ENCODE results near the gene SSTR4.

SSTR4 gene

DNA sequence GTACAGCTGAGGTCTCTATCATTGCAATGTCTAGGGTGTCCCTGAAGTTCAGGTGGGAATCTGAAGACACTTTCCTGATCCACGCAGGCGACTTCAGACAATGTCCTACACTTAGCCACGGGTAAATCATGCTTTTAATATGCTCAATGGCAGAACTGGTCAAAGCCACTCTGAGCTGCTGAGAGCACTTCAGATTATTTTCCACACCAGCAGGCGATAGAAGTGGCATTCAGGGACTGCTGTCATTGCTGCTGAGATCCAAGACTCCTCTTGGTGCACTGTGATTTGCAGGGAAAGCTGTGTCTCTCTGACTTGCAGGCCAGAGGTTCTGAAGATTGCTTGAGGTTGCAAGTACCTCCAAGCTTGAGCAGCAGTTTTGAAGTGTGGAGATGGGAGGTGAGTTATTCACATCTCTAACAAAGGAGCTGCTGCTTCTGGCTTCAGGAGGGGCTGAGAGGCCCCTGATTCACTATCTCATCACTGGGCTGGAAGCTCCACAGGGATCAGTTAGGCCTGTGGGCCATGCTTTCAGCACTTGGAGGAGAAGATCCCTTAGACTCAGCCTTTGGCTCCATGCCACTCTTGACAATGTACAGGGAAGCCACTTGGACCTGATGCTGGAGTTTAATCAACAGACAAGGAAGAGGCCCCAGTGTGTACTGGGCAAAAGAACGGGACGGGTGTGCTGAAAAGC is 2.9 kb upstream of the SSTR4 start:
- H3K4me2 ChIP-seq = no peak overlapping the region
- H4K20me1 ChIP-seq (ENCODE audit: insufficient read depth) = no peaks in the 10 kb centered on the region
- TF ChIP-seq, protein P1, sequence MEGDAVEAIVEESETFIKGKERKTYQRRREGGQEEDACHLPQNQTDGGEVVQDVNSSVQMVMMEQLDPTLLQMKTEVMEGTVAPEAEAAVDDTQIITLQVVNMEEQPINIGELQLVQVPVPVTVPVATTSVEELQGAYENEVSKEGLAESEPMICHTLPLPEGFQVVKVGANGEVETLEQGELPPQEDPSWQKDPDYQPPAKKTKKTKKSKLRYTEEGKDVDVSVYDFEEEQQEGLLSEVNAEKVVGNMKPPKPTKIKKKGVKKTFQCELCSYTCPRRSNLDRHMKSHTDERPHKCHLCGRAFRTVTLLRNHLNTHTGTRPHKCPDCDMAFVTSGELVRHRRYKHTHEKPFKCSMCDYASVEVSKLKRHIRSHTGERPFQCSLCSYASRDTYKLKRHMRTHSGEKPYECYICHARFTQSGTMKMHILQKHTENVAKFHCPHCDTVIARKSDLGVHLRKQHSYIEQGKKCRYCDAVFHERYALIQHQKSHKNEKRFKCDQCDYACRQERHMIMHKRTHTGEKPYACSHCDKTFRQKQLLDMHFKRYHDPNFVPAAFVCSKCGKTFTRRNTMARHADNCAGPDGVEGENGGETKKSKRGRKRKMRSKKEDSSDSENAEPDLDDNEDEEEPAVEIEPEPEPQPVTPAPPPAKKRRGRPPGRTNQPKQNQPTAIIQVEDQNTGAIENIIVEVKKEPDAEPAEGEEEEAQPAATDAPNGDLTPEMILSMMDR (conservative IDR thresholded peaks at IDR 0.05; ENCODE audit: low read depth, low read length) = no peak
- H3K27ac ChIP-seq = no peak overlapping the region
- no peaks in the 10 kb centered on the region for H3K4me1 ChIP-seq (ENCODE audit: low read depth, poor library complexity, severe bottlenecking)
- H3K79me2 ChIP-seq (ENCODE audit: insufficient read depth, low read depth) = no peaks in the 10 kb centered on the region
- no peak overlapping the region for H3K4me3 ChIP-seq (IDR thresholded peaks at IDR 0.05; ENCODE audit: insufficient read depth, low read depth, low read length)
- no peak overlapping the region for H2AFZ ChIP-seq (ENCODE audit: low read depth)
- no peaks in the 10 kb centered on the region for H3K36me3 ChIP-seq (ENCODE audit: insufficient read depth)
- no peaks in the 10 kb centered on the region for H3K27me3 ChIP-seq (ENCODE audit: insufficient read depth, low read depth)
- no peak overlapping the region for H3K9ac ChIP-seq

DNA sequence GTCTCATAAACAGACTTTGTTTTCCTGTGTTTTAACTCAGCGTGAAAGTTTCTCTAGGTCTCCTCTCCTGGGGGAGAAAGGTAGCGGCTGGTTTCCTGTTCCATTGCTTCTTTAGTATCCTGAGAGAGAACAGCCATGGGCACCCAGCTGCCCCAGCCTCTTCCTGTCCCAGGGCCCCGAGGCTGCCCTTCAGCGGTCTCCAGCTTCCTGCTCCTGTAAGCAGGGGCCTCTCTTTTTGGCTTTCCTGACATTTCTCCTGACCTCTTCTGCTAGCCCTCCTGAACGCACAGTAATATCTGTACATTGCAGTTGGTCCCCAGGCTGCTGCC is 2.4 kb upstream of the SSTR4 start:
- no peaks in the 10 kb centered on the region for H3K79me2 ChIP-seq (ENCODE audit: insufficient read depth, low read depth)
- no peak overlapping the region for H2AFZ ChIP-seq (ENCODE audit: low read depth)
- no peaks in the 10 kb centered on the region for H3K36me3 ChIP-seq (ENCODE audit: insufficient read depth)
- no peaks in the 10 kb centered on the region for H3K4me1 ChIP-seq (ENCODE audit: low read depth, poor library complexity, severe bottlenecking)
- H3K4me2 ChIP-seq = no peak overlapping the region
- H3K9ac ChIP-seq = no peak overlapping the region
- H4K20me1 ChIP-seq (ENCODE audit: insufficient read depth) = no peaks in the 10 kb centered on the region
- no peaks in the 10 kb centered on the region for H3K27me3 ChIP-seq (ENCODE audit: insufficient read depth, low read depth)
- no peak overlapping the region for H3K4me3 ChIP-seq (IDR thresholded peaks at IDR 0.05; ENCODE audit: insufficient read depth, low read depth, low read length)
- TF ChIP-seq, protein P1 (conservative IDR thresholded peaks at IDR 0.05; ENCODE audit: low read depth, low read length) = no peak
- no peak overlapping the region for H3K27ac ChIP-seq

DNA sequence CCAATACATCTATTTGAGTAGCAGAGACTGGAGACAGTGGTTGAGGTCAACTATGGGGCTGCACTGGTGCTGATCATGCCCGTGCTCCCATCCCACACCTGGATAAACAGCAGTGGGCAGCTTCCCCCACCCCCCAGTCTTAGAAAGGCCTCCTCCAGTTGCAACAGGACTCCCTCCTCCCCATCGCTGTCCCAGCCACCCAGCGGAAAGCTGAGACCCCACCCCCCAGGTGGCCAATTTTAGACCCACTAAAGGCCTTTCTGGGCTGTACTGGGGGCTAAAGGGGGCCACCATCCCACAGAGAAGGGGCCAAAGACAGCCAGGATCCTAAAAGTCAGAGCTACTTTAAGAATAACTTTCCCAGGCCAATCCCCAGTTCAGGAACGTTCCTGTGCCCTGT is 1.2 kb upstream of the SSTR4 start:
- Histone ChIP-seq H2AFZ (ENCODE audit: low read depth) (no peak overlapping the region), H3K27me3 (ENCODE audit: insufficient read depth, low read depth) (no peaks in the 10 kb centered on the region), H4K20me1 (ENCODE audit: insufficient read depth) (no peaks in the 10 kb centered on the region), H3K9ac (no peak overlapping the region), H3K79me2 (ENCODE audit: insufficient read depth, low read depth) (no peaks in the 10 kb centered on the region), H3K36me3 (ENCODE audit: insufficient read depth) (no peaks in the 10 kb centered on the region), H3K27ac (no peak overlapping the region), H3K4me2 (no peak overlapping the region), H3K4me1 (ENCODE audit: low read depth, poor library complexity, severe bottlenecking) (no peaks in the 10 kb centered on the region), H3K4me3 (IDR thresholded peaks at IDR 0.05; ENCODE audit: insufficient read depth, low read depth, low read length) (no peak overlapping the region)
- TF ChIP-seq, protein P1 (conservative IDR thresholded peaks at IDR 0.05; ENCODE audit: low read depth, low read length) = no peak

DNA sequence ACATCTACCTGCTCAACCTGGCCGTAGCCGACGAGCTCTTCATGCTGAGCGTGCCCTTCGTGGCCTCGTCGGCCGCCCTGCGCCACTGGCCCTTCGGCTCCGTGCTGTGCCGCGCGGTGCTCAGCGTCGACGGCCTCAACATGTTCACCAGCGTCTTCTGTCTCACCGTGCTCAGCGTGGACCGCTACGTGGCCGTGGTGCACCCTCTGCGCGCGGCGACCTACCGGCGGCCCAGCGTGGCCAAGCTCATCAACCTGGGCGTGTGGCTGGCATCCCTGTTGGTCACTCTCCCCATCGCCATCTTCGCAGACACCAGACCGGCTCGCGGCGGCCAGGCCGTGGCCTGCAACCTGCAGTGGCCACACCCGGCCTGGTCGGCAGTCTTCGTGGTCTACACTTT is 619 bp downstream of the SSTR4 start:
- no peak overlapping the region for H3K9ac ChIP-seq
- no peaks in the 10 kb centered on the region for H3K36me3 ChIP-seq (ENCODE audit: insufficient read depth)
- no peak overlapping the region for H3K4me2 ChIP-seq
- no peak overlapping the region for H3K27ac ChIP-seq
- no peaks in the 10 kb centered on the region for H3K27me3 ChIP-seq (ENCODE audit: insufficient read depth, low read depth)
- H4K20me1 ChIP-seq (ENCODE audit: insufficient read depth) = no peaks in the 10 kb centered on the region
- no peak overlapping the region for H2AFZ ChIP-seq (ENCODE audit: low read depth)
- no peak overlapping the region for H3K4me3 ChIP-seq (IDR thresholded peaks at IDR 0.05; ENCODE audit: insufficient read depth, low read depth, low read length)
- TF ChIP-seq, protein P1 (conservative IDR thresholded peaks at IDR 0.05; ENCODE audit: low read depth, low read length) = no peak
- no peaks in the 10 kb centered on the region for H3K4me1 ChIP-seq (ENCODE audit: low read depth, poor library complexity, severe bottlenecking)
- H3K79me2 ChIP-seq (ENCODE audit: insufficient read depth, low read depth) = no peaks in the 10 kb centered on the region
